Measurements from ENCODE around the gene SLC41A3. TPM values are rescaled to one million over a fixed set of nuclear protein-coding genes. Genes with fewer than 3 reads are reported as not detected.

The SLC41A3 gene
- total and polyA plus RNA-seq, 4 donors, result 63.6 to 99.3 (median 85.3) TPM

- no peak overlapping the region for H3K4me3 ChIP-seq (ENCODE audit: low read depth, low read length)
- WGBS (ENCODE audit: insufficient coverage), result 88% methylated on average over 13 of the region's 13 CpGs
- H3K4me1 ChIP-seq (ENCODE audit: control insufficient read depth, insufficient read depth, low read length), result peaks cover 40% of the 10 kb centered on the region
- no peaks in the 10 kb centered on the region for H3K27me3 ChIP-seq (ENCODE audit: control insufficient read depth, insufficient read depth, low read length)
- no peak for DNase-seq (ENCODE audit: low read depth in 4 of 6, low spot score in 6 of 6)
- H3K9me3 ChIP-seq (ENCODE audit: control insufficient read depth, insufficient read depth, low read length), result no peaks in the 10 kb centered on the region
- H3K27ac ChIP-seq (ENCODE audit: low read depth, low read length), result no peak overlapping the region
- H3K36me3 ChIP-seq (ENCODE audit: control insufficient read depth, insufficient read depth, low read length), result peaks cover 33% of the 10 kb centered on the region
These were observed 26.0 kb downstream of the SLC41A3 start for GRCh38 chr3:126057936-126058335.

DNA sequence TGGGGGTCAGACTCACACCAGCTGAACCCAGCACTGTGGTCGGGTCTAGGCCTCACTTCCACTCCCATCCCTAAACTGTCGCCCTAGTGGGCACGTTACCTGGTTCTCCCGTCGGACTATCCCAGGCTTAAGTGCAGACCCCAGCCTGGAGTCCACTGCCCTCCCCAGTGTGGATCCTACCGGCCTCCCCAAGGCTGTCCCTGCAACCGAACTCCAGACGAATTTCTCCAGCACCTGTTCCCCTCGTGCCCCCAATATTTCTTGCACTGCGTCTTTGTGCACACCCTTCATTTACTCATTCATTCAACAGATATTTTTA lies 26.5 kb downstream of the SLC41A3 start:
- H3K27ac ChIP-seq (ENCODE audit: low read depth, low read length), result no peak overlapping the region
- peaks cover 40% of the 10 kb centered on the region for H3K4me1 ChIP-seq (ENCODE audit: control insufficient read depth, insufficient read depth, low read length)
- no peaks in the 10 kb centered on the region for H3K27me3 ChIP-seq (ENCODE audit: control insufficient read depth, insufficient read depth, low read length)
- WGBS (ENCODE audit: insufficient coverage), result 84% methylated on average over 10 of the region's 10 CpGs
- no peak overlapping the region for H3K4me3 ChIP-seq (ENCODE audit: low read depth, low read length)
- H3K9me3 ChIP-seq (ENCODE audit: control insufficient read depth, insufficient read depth, low read length), result no peaks in the 10 kb centered on the region
- peaks cover 31% of the 10 kb centered on the region for H3K36me3 ChIP-seq (ENCODE audit: control insufficient read depth, insufficient read depth, low read length)
- DNase-seq (ENCODE audit: low read depth in 4 of 6, low spot score in 6 of 6), result no peak

- Histone ChIP-seq H3K4me3 (ENCODE audit: low read depth, low read length) (no peak overlapping the region), H3K27me3 (ENCODE audit: control insufficient read depth, insufficient read depth, low read length) (no peaks in the 10 kb centered on the region), H3K4me1 (ENCODE audit: control insufficient read depth, insufficient read depth, low read length) (peaks cover 36% of the 10 kb centered on the region), H3K9me3 (ENCODE audit: control insufficient read depth, insufficient read depth, low read length) (no peaks in the 10 kb centered on the region), H3K36me3 (ENCODE audit: control insufficient read depth, insufficient read depth, low read length) (peaks cover 31% of the 10 kb centered on the region), H3K27ac (ENCODE audit: low read depth, low read length) (no peak overlapping the region)
- DNase-seq (ENCODE audit: low read depth in 4 of 6, low spot score in 6 of 6), result no peak
- 70% methylated on average over 13 of the region's 14 CpGs for WGBS (ENCODE audit: insufficient coverage)
These were observed 27.0 kb downstream of the SLC41A3 start for GRCh38 chr3:126056681-126057500.

GRCh38 chr3:126056088-126056487 lies 27.8 kb downstream of the SLC41A3 start:
- no peak overlapping the region for H3K27ac ChIP-seq (ENCODE audit: low read depth, low read length)

GRCh38 chr3:126054870-126055269 lies 29.1 kb downstream of the SLC41A3 start:
- 100% methylated on average over 2 of the region's 5 CpGs for WGBS (ENCODE audit: insufficient coverage)
- Histone ChIP-seq H3K27ac (ENCODE audit: low read depth, low read length) (no peak overlapping the region), H3K36me3 (ENCODE audit: control insufficient read depth, insufficient read depth, low read length) (peaks cover 38% of the 10 kb centered on the region), H3K27me3 (ENCODE audit: control insufficient read depth, insufficient read depth, low read length) (no peaks in the 10 kb centered on the region), H3K4me3 (ENCODE audit: low read depth, low read length) (no peak overlapping the region), H3K4me1 (ENCODE audit: control insufficient read depth, insufficient read depth, low read length) (peaks cover 32% of the 10 kb centered on the region), H3K9me3 (ENCODE audit: control insufficient read depth, insufficient read depth, low read length) (no peaks in the 10 kb centered on the region)
- no peak for DNase-seq (ENCODE audit: low read depth in 4 of 6, low spot score in 6 of 6)

More at GRCh38 chr3:126056088-126056487, 27.8 kb downstream of the SLC41A3 start:
- Histone ChIP-seq H3K36me3 (ENCODE audit: control insufficient read depth, insufficient read depth, low read length) (peaks cover 28% of the 10 kb centered on the region), H3K4me1 (ENCODE audit: control insufficient read depth, insufficient read depth, low read length) (peaks cover 36% of the 10 kb centered on the region), H3K27me3 (ENCODE audit: control insufficient read depth, insufficient read depth, low read length) (no peaks in the 10 kb centered on the region), H3K4me3 (ENCODE audit: low read depth, low read length) (no peak overlapping the region), H3K9me3 (ENCODE audit: control insufficient read depth, insufficient read depth, low read length) (no peaks in the 10 kb centered on the region)
- DNase-seq (ENCODE audit: low read depth in 4 of 6, low spot score in 6 of 6), result no peak
- WGBS (ENCODE audit: insufficient coverage), result 98% methylated on average over 10 of the region's 10 CpGs

GRCh38 chr3:126053949-126054569 lies 29.9 kb downstream of the SLC41A3 start:
- H3K27me3 ChIP-seq (ENCODE audit: control insufficient read depth, insufficient read depth, low read length), result no peaks in the 10 kb centered on the region
- WGBS (ENCODE audit: insufficient coverage), result 93% methylated on average over 4 of the region's 6 CpGs
- peaks cover 25% of the 10 kb centered on the region for H3K4me1 ChIP-seq (ENCODE audit: control insufficient read depth, insufficient read depth, low read length)
- peaks cover 41% of the 10 kb centered on the region for H3K36me3 ChIP-seq (ENCODE audit: control insufficient read depth, insufficient read depth, low read length)
- H3K27ac ChIP-seq (ENCODE audit: low read depth, low read length), result no peak overlapping the region
- DNase-seq (ENCODE audit: low read depth in 4 of 6, low spot score in 6 of 6), result no peak
- no peaks in the 10 kb centered on the region for H3K9me3 ChIP-seq (ENCODE audit: control insufficient read depth, insufficient read depth, low read length)
- H3K4me3 ChIP-seq (ENCODE audit: low read depth, low read length), result no peak overlapping the region

DNA sequence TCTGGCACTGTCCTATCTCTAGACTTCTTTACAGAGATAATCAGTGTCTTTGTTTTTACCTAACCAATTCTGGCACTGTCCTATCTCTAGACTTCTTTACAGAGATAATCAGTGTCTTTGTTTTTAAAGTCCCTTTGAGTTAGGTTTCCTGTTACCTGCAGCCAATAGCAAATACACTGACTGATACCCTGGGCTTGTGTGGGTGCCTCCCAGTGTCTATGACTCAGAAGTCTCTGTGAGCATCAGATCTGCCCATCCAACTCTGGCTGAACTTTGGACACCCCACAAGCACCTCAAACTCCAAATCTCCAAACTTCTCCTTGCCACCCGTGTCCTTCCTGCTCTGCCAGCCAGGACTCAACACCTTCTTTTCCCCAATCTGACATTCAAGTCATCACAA lies 30.4 kb downstream of the SLC41A3 start:
- no peaks in the 10 kb centered on the region for H3K27me3 ChIP-seq (ENCODE audit: control insufficient read depth, insufficient read depth, low read length)
- H3K27ac ChIP-seq (ENCODE audit: low read depth, low read length), result no peak overlapping the region
- no peak for DNase-seq (ENCODE audit: low read depth in 4 of 6, low spot score in 6 of 6)
- 100% methylated on average over 1 of the region's 1 CpG for WGBS (ENCODE audit: insufficient coverage)
- H3K9me3 ChIP-seq (ENCODE audit: control insufficient read depth, insufficient read depth, low read length), result no peaks in the 10 kb centered on the region
- H3K4me3 ChIP-seq (ENCODE audit: low read depth, low read length), result no peak overlapping the region
- H3K36me3 ChIP-seq (ENCODE audit: control insufficient read depth, insufficient read depth, low read length), result peaks cover 38% of the 10 kb centered on the region
- peaks cover 19% of the 10 kb centered on the region for H3K4me1 ChIP-seq (ENCODE audit: control insufficient read depth, insufficient read depth, low read length)

DNA sequence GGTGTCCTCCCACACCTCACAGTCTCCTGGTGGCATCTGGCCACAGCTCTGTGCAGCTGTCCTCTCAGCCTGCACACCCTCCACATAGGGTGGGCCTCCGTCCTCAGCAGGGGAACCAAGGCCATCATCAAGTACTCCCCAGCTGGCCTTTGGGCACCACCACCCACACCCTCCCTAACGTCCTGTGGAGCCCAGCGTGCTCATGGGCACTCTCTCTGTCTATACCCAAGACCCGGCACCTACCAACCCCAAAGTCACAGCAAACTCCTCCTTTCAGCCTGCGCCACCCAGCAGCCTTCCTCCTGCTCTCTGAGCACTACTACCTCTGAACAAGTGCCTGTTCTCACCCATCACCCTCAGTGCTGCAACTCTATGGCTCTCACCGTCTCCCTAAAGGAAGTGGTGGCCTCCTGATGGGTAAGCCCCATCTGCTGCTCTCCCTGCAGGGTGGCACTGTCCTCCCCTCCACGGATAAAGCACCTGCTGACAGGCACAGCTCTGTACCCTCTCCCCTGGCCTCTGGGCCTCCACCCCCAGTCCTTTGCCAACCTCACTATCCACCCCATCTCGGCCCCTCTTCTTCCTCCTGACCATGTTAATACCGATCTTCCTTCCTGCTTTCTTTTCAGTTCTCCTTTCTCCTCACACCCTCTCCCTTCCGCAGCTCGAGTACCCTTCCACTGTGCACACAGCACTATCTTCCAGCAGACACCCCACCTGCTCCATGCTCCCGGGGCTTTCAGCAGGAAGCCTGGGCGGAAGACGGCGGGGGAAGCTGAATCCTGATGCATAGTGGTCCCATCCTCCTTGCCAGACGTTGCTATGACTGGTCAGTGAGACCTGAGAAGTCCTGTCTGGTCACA lies 31.5 kb downstream of the SLC41A3 start:
- Histone ChIP-seq H3K4me1 (ENCODE audit: control insufficient read depth, insufficient read depth, low read length) (peaks cover 11% of the 10 kb centered on the region), H3K27me3 (ENCODE audit: control insufficient read depth, insufficient read depth, low read length) (no peaks in the 10 kb centered on the region), H3K27ac (ENCODE audit: low read depth, low read length) (no peak overlapping the region), H3K4me3 (ENCODE audit: low read depth, low read length) (no peak overlapping the region), H3K36me3 (ENCODE audit: control insufficient read depth, insufficient read depth, low read length) (peaks cover 32% of the 10 kb centered on the region), H3K9me3 (ENCODE audit: control insufficient read depth, insufficient read depth, low read length) (no peaks in the 10 kb centered on the region)
- no peak for DNase-seq (ENCODE audit: low read depth in 4 of 6, low spot score in 6 of 6)
- WGBS (ENCODE audit: insufficient coverage), result 87% methylated on average over 16 of the region's 16 CpGs

GRCh38 chr3:126051741-126052140 lies 32.2 kb downstream of the SLC41A3 start:
- Histone ChIP-seq H3K36me3 (ENCODE audit: control insufficient read depth, insufficient read depth, low read length) (peaks cover 33% of the 10 kb centered on the region), H3K27me3 (ENCODE audit: control insufficient read depth, insufficient read depth, low read length) (no peaks in the 10 kb centered on the region), H3K4me3 (ENCODE audit: low read depth, low read length) (no peak overlapping the region), H3K27ac (ENCODE audit: low read depth, low read length) (no peak overlapping the region), H3K9me3 (ENCODE audit: control insufficient read depth, insufficient read depth, low read length) (no peaks in the 10 kb centered on the region), H3K4me1 (ENCODE audit: control insufficient read depth, insufficient read depth, low read length) (peaks cover 5% of the 10 kb centered on the region)
- no peak for DNase-seq (ENCODE audit: low read depth in 4 of 6, low spot score in 6 of 6)
- 92% methylated on average over 4 of the region's 4 CpGs for WGBS (ENCODE audit: insufficient coverage)
